Stimulated activated naive CD8-positive, alpha-beta T cell treated with anti-CD3 and anti-CD28 coated beads, Interleukin-15, Interleukin-2, amounts not matched to agents 100 ng/mL and 50 ng/mL, for 24 hours (primary cell): Measurements from ENCODE around the gene INPP5B.

Experiments
- H3K27ac Mint-ChIP-seq: one replicate; pipeline ENCODE4 v1.8.0; 2021; ENCODE audit warnings: mild to moderate bottlenecking, mixed read lengths
- H3K27me3 Mint-ChIP-seq: one replicate; pipeline ENCODE4 v1.8.0; 2021; ENCODE audit warnings: mixed read lengths
- H3K36me3 Mint-ChIP-seq: one replicate; pipeline ENCODE4 v1.8.0; 2021; ENCODE audit warnings: low read depth, mixed read lengths
- H3K4me1 Mint-ChIP-seq: one replicate; pipeline ENCODE4 v1.8.0; 2021; ENCODE audit warnings: low read depth, mixed read lengths
- H3K4me3 Mint-ChIP-seq: one replicate; pipeline ENCODE4 v1.8.0; 2021; ENCODE audit warnings: mild to moderate bottlenecking, mixed read lengths
- H3K9me3 Mint-ChIP-seq: one replicate; pipeline ENCODE4 v1.8.0; 2021; ENCODE audit warnings: mixed read lengths

INPP5B gene

GRCh38 chr1:37828410-37829074 lies 118.3 kb downstream of the INPP5B start:
- no peak overlapping the region for H3K27ac Mint-ChIP-seq
- H3K4me1 Mint-ChIP-seq: peaks cover 17% of the 10 kb centered on the region
- peaks cover 68% of the 10 kb centered on the region for H3K36me3 Mint-ChIP-seq
- no peaks in the 10 kb centered on the region for H3K9me3 Mint-ChIP-seq
- H3K27me3 Mint-ChIP-seq: no peaks in the 10 kb centered on the region
- H3K4me3 Mint-ChIP-seq: no peak overlapping the region

- Mint-ChIP-seq H3K36me3 (peaks cover 70% of the 10 kb centered on the region), H3K27me3 (no peaks in the 10 kb centered on the region), H3K9me3 (no peaks in the 10 kb centered on the region), H3K27ac (peak overlapping the region; percentile 77), H3K4me3 (no peak overlapping the region), H3K4me1 (peaks cover 19% of the 10 kb centered on the region)
Measured at GRCh38 chr1:37825506-37825905, 121.3 kb downstream of the INPP5B start.

GRCh38 chr1:37824001-37824400 lies 122.9 kb downstream of the INPP5B start:
- Mint-ChIP-seq H3K4me3 (no peak overlapping the region), H3K4me1 (peaks cover 19% of the 10 kb centered on the region)

GRCh38 chr1:37822906-37823815 lies 123.7 kb downstream of the INPP5B start:
- Mint-ChIP-seq H3K27me3 (no peaks in the 10 kb centered on the region), H3K4me3 (no peak overlapping the region), H3K4me1 (peaks cover 19% of the 10 kb centered on the region), H3K36me3 (peaks cover 65% of the 10 kb centered on the region), H3K27ac (peak overlapping the region; percentile 75), H3K9me3 (no peaks in the 10 kb centered on the region)

More at GRCh38 chr1:37824001-37824400, 122.9 kb downstream of the INPP5B start:
- H3K27ac Mint-ChIP-seq: no peak overlapping the region
- H3K9me3 Mint-ChIP-seq: no peaks in the 10 kb centered on the region
- no peaks in the 10 kb centered on the region for H3K27me3 Mint-ChIP-seq
- peaks cover 68% of the 10 kb centered on the region for H3K36me3 Mint-ChIP-seq

GRCh38 chr1:37821481-37821880 lies 125.4 kb downstream of the INPP5B start:
- Mint-ChIP-seq H3K4me1 (peaks cover 19% of the 10 kb centered on the region), H3K27ac (no peak overlapping the region), H3K27me3 (no peaks in the 10 kb centered on the region), H3K9me3 (no peaks in the 10 kb centered on the region), H3K36me3 (peaks cover 59% of the 10 kb centered on the region), H3K4me3 (no peak overlapping the region)

GRCh38 chr1:37817481-37817880 lies 129.4 kb downstream of the INPP5B start:
- no peak overlapping the region for H3K4me3 Mint-ChIP-seq
- H3K4me1 Mint-ChIP-seq: no peaks in the 10 kb centered on the region
- no peak overlapping the region for H3K27ac Mint-ChIP-seq
- H3K9me3 Mint-ChIP-seq: no peaks in the 10 kb centered on the region
- H3K36me3 Mint-ChIP-seq: peaks cover 52% of the 10 kb centered on the region
- no peaks in the 10 kb centered on the region for H3K27me3 Mint-ChIP-seq

GRCh38 chr1:37814252-37814651 lies 132.6 kb downstream of the INPP5B start:
- Mint-ChIP-seq H3K4me3 (no peak overlapping the region), H3K27ac (peak overlapping the region; percentile 67), H3K36me3 (peaks cover 28% of the 10 kb centered on the region), H3K9me3 (no peaks in the 10 kb centered on the region), H3K4me1 (peaks cover 16% of the 10 kb centered on the region), H3K27me3 (no peaks in the 10 kb centered on the region)

GRCh38 chr1:37813529-37814145 lies 133.2 kb downstream of the INPP5B start:
- peaks cover 28% of the 10 kb centered on the region for H3K36me3 Mint-ChIP-seq
- no peaks in the 10 kb centered on the region for H3K27me3 Mint-ChIP-seq
- no peak overlapping the region for H3K27ac Mint-ChIP-seq
- H3K4me3 Mint-ChIP-seq: no peak overlapping the region
- H3K4me1 Mint-ChIP-seq: peaks cover 22% of the 10 kb centered on the region
- H3K9me3 Mint-ChIP-seq: no peaks in the 10 kb centered on the region

- Mint-ChIP-seq H3K27me3 (no peaks in the 10 kb centered on the region), H3K36me3 (peaks cover 34% of the 10 kb centered on the region), H3K9me3 (no peaks in the 10 kb centered on the region), H3K4me3 (no peak overlapping the region), H3K4me1 (peaks cover 32% of the 10 kb centered on the region), H3K27ac (no peak overlapping the region)
Measured at GRCh38 chr1:37811027-37811655, 135.7 kb downstream of the INPP5B start.
